Progenitor cell of endocrine pancreas (in vitro differentiated cells): Measurements from ENCODE around the gene SMG1. TPM values are rescaled to one million over a fixed set of nuclear protein-coding genes. Genes with fewer than 3 reads are reported as not detected.

Experiments used
- DNase-seq: peaks from one replicate; pipeline ENCODE4 v3.0.0; 2021; ENCODE audit warnings: low spot score; ENCODE audit not compliant: unreplicated experiment
- H3K27ac Mint-ChIP-seq: 2 replicates; pipeline ENCODE4 v1.8.0; 2021; ENCODE audit warnings: mild to moderate bottlenecking, moderate library complexity, mixed read lengths
- H3K27me3 Mint-ChIP-seq: 2 replicates; pipeline ENCODE4 v1.8.0; 2021; ENCODE audit warnings: mixed read lengths
- H3K36me3 Mint-ChIP-seq: 2 replicates; pipeline ENCODE4 v1.8.0; 2022; ENCODE audit warnings: mixed read lengths; ENCODE audit not compliant: insufficient read depth
- H3K4me1 Mint-ChIP-seq: 2 replicates; pipeline ENCODE4 v1.8.0; 2021; ENCODE audit warnings: low read depth, mixed read lengths
- H3K4me3 Mint-ChIP-seq: 2 replicates; pipeline ENCODE4 v1.8.0; 2021; ENCODE audit warnings: low read depth, mild to moderate bottlenecking, moderate library complexity, mixed read lengths
- H3K9me3 Mint-ChIP-seq: 2 replicates; pipeline ENCODE4 v1.8.0; 2021; ENCODE audit warnings: low read depth, mixed read lengths
- total RNA-seq: library from RNA; stranded (reverse); gene quantifications from 2 replicates; pipeline ENCODE4 v1.2.1, GENCODE V29; 2021
- TF ChIP-seq, protein P1 (sequence below): fragments of 200-600 bp; sonication (generic); IDR thresholded peaks from one replicate; pipeline ENCODE4 v1.5.0; 2021; ENCODE audit warnings: antibody characterized with exemption, mild to moderate bottlenecking; ENCODE audit not compliant: unreplicated experiment

Gene SMG1
- total RNA-seq, 1 donor from 2014 or later: 113 TPM

DNA sequence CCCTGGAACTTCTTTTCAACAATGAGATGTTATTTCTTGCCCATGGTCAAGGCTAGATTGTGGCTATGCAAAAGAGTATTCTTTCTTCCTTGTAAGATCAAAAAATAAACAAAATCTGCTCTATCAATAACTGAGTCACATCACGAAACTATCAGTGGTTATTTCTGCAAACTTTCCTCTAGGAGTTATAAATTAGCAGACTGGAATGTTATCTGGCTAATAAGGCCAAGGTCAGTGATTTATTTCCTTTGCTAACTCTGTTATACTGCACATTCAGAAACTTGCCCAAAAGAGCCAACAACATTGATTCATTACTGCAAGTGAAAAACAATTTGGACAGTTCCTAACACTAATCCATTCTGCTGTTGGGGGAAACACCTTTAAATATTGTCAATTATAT is 129.8 kb downstream of the SMG1 start:
- TF ChIP-seq, protein P1, sequence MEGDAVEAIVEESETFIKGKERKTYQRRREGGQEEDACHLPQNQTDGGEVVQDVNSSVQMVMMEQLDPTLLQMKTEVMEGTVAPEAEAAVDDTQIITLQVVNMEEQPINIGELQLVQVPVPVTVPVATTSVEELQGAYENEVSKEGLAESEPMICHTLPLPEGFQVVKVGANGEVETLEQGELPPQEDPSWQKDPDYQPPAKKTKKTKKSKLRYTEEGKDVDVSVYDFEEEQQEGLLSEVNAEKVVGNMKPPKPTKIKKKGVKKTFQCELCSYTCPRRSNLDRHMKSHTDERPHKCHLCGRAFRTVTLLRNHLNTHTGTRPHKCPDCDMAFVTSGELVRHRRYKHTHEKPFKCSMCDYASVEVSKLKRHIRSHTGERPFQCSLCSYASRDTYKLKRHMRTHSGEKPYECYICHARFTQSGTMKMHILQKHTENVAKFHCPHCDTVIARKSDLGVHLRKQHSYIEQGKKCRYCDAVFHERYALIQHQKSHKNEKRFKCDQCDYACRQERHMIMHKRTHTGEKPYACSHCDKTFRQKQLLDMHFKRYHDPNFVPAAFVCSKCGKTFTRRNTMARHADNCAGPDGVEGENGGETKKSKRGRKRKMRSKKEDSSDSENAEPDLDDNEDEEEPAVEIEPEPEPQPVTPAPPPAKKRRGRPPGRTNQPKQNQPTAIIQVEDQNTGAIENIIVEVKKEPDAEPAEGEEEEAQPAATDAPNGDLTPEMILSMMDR: no peak
- Mint-ChIP-seq H3K27ac (peak overlapping the region; percentile 20), H3K4me3 (no peak overlapping the region), H3K36me3 (peaks cover 23% of the 10 kb centered on the region), H3K4me1 (peaks cover 21% of the 10 kb centered on the region), H3K27me3 (no peaks in the 10 kb centered on the region), H3K9me3 (no peaks in the 10 kb centered on the region)
- no peak for DNase-seq

DNA sequence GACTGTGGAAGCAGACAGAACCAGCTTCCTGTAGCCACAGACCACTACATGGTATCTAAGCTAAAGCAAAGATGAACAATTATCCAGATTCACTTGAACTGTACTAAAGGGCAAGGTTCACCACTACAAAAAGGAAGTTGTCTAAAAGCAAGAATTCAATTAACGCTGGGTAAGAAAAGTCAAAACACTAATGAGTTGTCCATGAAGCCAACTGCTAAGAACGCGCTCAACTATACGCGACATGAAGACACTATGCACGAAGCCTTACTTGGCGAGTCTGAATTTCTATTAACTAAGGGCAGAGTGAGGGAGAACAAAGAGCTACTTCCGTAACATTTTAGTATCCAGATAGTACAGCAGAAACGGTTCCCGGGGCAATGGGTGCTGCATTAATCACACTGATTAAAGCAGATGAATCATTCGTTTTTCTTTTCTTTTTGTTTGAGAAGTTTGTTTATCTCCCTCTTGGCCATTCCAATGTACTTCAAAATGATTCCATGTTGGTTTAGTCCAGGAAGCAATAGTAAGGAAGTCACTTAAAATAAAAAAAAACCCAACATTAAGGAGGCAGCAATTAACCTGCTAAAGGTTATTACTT is 133.3 kb downstream of the SMG1 start:
- Mint-ChIP-seq H3K9me3 (no peaks in the 10 kb centered on the region), H3K4me3 (no peak overlapping the region), H3K27me3 (no peaks in the 10 kb centered on the region), H3K4me1 (peaks cover 21% of the 10 kb centered on the region), H3K27ac (no peak overlapping the region), H3K36me3 (peaks cover 37% of the 10 kb centered on the region)
- TF ChIP-seq, protein P1: no peak
- no peak for DNase-seq

DNA sequence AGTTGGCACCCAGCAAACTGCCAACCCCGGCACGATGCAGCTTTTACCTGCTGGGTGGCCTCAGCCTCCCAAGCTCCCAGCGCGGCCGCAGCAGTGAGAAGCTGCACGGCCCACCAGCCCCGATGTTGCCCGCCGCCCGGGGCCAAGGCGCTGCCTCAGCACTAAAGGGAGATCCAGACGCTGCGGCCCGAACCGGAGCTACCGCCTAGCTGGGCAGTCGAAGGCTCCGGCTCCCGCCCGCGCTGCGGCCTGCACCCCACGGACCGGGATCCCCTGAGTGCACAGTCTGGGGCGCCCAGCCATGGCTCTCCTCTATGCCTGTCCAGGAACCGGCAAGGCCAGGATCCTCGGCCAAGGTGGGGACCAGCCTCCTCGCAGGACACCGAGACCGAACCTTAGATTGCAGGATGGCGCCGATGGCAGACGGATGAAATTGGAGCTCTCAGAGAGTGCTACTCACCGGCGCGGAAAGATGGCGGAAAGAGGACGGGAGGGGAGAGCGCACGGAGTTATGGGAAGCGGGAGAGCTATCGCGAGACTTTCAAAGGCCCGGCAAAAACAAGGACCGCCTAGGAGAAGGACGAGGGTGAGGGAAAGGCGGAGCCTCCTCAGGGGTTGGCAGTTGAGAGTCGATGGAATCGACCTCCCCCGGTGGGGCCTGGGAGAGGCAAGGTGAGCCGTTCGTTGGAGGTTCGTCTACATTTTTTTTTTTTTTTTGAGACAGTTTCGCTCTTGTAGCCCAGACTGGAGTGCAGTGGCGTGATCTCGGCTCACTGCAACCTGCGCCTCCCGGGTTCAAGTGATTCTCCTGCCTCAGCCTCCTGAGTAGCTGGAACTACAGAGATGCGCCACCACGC is 136.1 kb downstream of the SMG1 start, which contains the start of gene RPS15A:
RPS15A (minus strand) TSS at position 485 of the 857 bp plus-strand sequence. CDS start 1,221 bp downstream, outside the sequence.
- H3K4me3 Mint-ChIP-seq: peak within 1 kb of the TSS; percentile 97
- H3K9me3 Mint-ChIP-seq: no peaks in the 10 kb centered on the region
- peaks cover 47% of the 10 kb centered on the region for H3K36me3 Mint-ChIP-seq
- no peaks in the 10 kb centered on the region for H3K27me3 Mint-ChIP-seq
- H3K27ac Mint-ChIP-seq: peak within 1 kb of the TSS; percentile 99
- TF ChIP-seq, protein P1: no peak
- DNase-seq: peak; percentile 88
- peaks cover 36% of the 10 kb centered on the region for H3K4me1 Mint-ChIP-seq

DNA sequence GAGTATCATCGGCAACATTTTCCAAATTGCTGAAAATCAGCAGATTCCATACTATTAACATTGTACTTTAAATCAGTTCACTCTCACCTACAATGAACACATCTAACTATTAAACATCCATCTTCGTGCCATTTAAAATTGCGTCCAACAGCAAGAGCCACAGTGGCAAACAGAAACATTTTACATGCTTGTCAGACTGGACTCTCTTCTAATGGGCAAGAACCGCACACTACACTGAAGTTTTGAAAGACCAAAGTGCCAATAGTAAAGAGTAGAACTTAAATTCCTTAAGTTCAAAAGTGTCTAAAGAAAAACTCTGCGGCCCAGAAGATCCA is 136.7 kb downstream of the SMG1 start:
- no peaks in the 10 kb centered on the region for H3K27me3 Mint-ChIP-seq
- no peaks in the 10 kb centered on the region for H3K9me3 Mint-ChIP-seq
- peak overlapping the region; percentile 99 for H3K27ac Mint-ChIP-seq
- peaks cover 50% of the 10 kb centered on the region for H3K36me3 Mint-ChIP-seq
- no peak for DNase-seq
- H3K4me3 Mint-ChIP-seq: peak overlapping the region; percentile 97
- TF ChIP-seq, protein P1: no peak
- H3K4me1 Mint-ChIP-seq: peaks cover 38% of the 10 kb centered on the region

DNA sequence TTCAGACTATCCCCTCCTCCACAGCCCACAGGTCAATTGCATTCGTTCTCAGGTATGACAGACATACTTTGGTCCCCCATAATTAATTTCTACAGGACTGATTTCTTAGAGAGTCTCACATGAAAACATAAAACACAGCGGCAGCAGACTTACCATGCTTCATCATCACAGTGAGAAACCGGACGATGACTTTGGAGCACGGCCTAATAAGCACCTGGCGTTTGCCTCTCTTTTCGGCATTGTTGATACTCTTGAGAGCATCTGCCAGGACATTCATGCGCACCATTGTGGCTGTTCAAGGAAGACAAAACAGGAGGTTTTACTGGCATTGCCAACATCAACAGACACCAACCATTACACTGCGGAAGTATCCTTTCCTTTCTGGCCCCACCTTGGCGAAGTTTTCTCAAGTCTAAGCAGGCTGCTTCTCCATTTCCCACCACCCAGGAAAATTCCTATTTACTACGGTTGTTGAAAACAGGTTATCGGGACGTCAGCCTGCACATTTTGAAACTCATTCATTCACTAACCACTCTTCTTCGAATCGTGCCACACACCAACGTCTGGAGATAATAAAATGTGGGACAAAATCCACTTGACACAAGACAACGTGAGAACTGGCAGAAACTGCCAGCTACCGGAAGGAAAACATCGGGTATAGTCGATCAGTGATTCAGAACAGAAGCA is 137.2 kb downstream of the SMG1 start:
- DNase-seq: no peak
- Mint-ChIP-seq H3K9me3 (no peaks in the 10 kb centered on the region), H3K27me3 (no peaks in the 10 kb centered on the region), H3K27ac (peak overlapping the region; percentile 99), H3K4me3 (peak overlapping the region; percentile 97), H3K4me1 (peaks cover 38% of the 10 kb centered on the region), H3K36me3 (peaks cover 49% of the 10 kb centered on the region)
- TF ChIP-seq, protein P1: no peak
